ENCODE measurements around the gene RPL7L1. TPM values are rescaled to one million over a fixed set of nuclear protein-coding genes. Genes with fewer than 3 reads are reported as not detected.

The RPL7L1 gene
- total and polyA plus RNA-seq, 2 of the 4 experiments (the other 2 are of a cell fraction): 43.0 to 112 TPM

DNA sequence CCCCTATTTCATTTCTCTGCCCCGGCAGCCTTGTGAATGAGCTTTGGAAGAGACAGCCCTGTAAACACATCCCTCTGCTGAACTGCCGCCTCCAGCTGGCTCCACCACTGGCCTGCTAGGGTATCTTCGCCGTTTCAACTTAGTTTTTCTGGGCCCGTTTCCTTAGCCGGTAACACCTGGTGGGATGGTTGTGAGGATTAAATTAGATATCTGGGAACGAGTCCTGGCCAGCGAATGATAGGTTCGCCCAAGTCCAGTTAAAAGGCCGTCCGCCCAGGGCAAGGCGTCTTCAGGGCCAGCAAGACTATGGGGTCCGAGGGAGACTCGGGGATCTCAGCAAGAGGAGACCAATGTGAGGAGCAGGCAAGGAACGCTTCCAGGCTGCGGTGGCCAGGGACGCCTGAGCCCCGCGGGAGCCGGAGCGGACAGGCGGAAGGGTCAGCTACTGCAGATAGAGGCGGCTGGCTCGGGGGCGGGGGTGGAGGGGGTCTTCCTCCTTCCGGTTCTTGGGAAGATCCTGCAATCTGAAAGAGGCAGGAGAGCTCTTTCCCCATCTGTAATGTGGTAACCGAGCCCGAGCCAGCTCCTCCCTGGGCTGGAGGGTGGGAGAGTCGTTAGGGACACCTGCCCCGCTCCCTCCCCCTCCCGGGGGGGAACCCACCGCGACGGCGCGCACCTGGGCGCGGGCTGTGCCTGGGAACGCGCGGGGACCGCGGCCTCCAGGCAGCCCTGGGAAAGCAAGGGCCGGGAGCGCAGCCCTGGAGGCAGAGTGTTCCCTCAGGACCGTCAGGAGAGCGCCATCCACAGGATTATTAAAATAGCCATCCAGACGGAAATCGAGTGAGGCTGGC is 32.0 kb downstream of the RPL7L1 start:
- Histone ChIP-seq H2BK5ac (ENCODE audit: low read depth, low read length, poor library complexity, severe bottlenecking) (no peak overlapping the region), H4K20me1 (ENCODE audit: insufficient read depth, low read length) (no peaks in the 10 kb centered on the region), H3K14ac (replicated peaks; ENCODE audit: low read depth, low read length) (no peak overlapping the region), H4K5ac (ENCODE audit: low read depth, low read length) (peak overlapping the region; percentile 41; the same call in 1 of the 2 replicates), H3K27ac (ENCODE audit: insufficient read depth, low read length) (no peak overlapping the region), H3K23ac (ENCODE audit: low read depth, low read length) (no peak overlapping the region; the same call in 1 of the 2 replicates), H3K79me1 (ENCODE audit: low read depth in 1 of 2, low read length in 2 of 2) (no peaks in the 10 kb centered on the region), H4K8ac (ENCODE audit: low read depth in 2 of 2, low read length in 2 of 2) (peak overlapping the region in 1 of 2 experiments; percentile 57; a peak in 1 of 4 replicates), H2BK15ac (ENCODE audit: low read depth, low read length) (no peak overlapping the region), H3K56ac (ENCODE audit: extremely low read depth, insufficient read depth, low read length) (no peak overlapping the region), H2AFZ (replicated peaks; ENCODE audit: low read length, poor library complexity) (peak overlapping the region; percentile 83), H4K91ac (ENCODE audit: insufficient read depth, low read depth, low read length) (no peak overlapping the region), H2AK9ac (replicated peaks; ENCODE audit: low read depth, low read length, poor library complexity) (no peak overlapping the region), H2BK20ac (ENCODE audit: low read depth, low read length) (no peak overlapping the region), H3K18ac (ENCODE audit: low read depth, low read length) (no peak overlapping the region), H3K27me3 (ENCODE audit: control insufficient read depth, insufficient read depth, low read length) (peaks cover 3% of the 10 kb centered on the region), H3K36me3 (ENCODE audit: control insufficient read depth, insufficient read depth, low read length) (no peaks in the 10 kb centered on the region), H2BK120ac (ENCODE audit: low read depth, low read length) (no peak overlapping the region), H3K9ac (ENCODE audit: low read depth, low read length) (no peak overlapping the region), H3K4me3 (ENCODE audit: insufficient read depth, low read depth, low read length) (no peak overlapping the region), H3K9me3 (ENCODE audit: control insufficient read depth, insufficient read depth, low read length) (no peaks in the 10 kb centered on the region), H3K4me1 (ENCODE audit: control insufficient read depth, insufficient read depth, low read length) (no peaks in the 10 kb centered on the region), H3K4me2 (ENCODE audit: low read depth, low read length) (peak overlapping the region; percentile 7; the same call in 1 of the 2 replicates), H3K4ac (ENCODE audit: low read depth, low read length) (no peak overlapping the region), H2AK5ac (ENCODE audit: low read depth, low read length) (no peak overlapping the region), H3K9me1 (ENCODE audit: insufficient read depth, low read length) (no peaks in the 10 kb centered on the region)
- 21% methylated on average over 9 of the region's 49 CpGs; no CpG with 5 or more reads in 1 of the 2 experiments for WGBS, 2 experiments (ENCODE audit: extremely low coverage in 2 of 2, insufficient read length in 1 of 2)
- dilution Hi-C loops (cut with HindIII; ENCODE audit: low sequenced_read_pairs, unreplicated experiment): no loop called here
- TF ChIP-seq CHD1 (IDR thresholded peaks at IDR 0.05; ENCODE audit: low read depth, low read length) (no peak), MAFK (IDR thresholded peaks at IDR 0.05; ENCODE audit: low read depth, low read length) (no peak), RAD21 (IDR thresholded peaks at IDR 0.05; ENCODE audit: low read length) (no peak), CTCF (conservative IDR thresholded peaks at IDR 0.05; ENCODE audit: low read depth, low read length) (0 out of 2 replicates have a peak, but pooled peaks have one; percentile 7), MAZ (IDR thresholded peaks at IDR 0.05; ENCODE audit: borderline replicate concordance, low read depth, low read length) (no peak), SMC3 (IDR thresholded peaks at IDR 0.05; ENCODE audit: low read depth, low read length) (no peak), BHLHE40 (IDR thresholded peaks at IDR 0.05; ENCODE audit: low read depth, low read length) (no peak)
- in situ Hi-C loops (cut with MboI; ENCODE audit: low sequenced_read_pairs): no loop called here
- ChIA-PET CTCF (interaction anchor here (0.7 kb wide), 1 partner anchor 232 kb away, joined by 6 read pairs; no protein-coding TSS in a partner anchor), POLR2A (ENCODE audit: unreplicated experiment) (no interaction called here)
- intact Hi-C loops (cut with micrococcal nuclease): no loop called here
- ATAC-seq (ENCODE audit: low read depth) (peak; percentile 37), DNase-seq (no peak)
- BruUV-seq (replicated peaks): no TSS peak
